ENCODE data around the gene TOLLIP.

TOLLIP gene

DNA sequence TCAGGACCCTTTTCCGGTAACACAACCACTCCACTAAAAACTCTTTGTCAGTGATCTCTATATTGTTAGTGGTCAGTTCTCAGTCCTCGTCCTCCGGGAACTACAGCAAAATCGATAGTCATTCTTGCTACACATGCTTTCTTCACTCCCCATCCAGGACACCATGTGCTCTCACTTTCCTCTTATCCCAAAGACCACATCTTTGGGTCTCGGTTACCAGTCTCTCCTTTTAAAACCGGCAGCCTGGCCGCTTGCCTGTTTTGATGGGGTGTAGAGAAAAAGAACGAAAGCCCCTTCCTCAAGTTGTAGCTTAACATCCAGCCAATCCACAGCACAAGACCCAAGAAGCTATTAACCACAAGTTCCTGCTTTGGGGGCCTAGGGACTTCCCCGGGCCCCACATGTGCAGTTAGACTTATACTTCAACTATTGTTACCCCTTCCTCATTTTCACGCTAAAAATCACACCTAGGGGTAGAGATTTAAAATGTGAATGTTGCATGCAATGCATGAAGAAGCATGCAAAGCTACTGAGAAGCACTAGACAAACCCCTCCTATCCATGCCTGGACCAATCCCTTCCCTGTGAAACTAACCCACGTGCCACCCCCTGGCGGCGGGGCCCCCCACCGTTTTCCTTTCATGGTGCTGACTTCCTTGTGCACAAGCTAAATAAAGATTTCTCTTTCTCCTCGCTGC, 1.5 kb upstream of the TOLLIP start:
- no peak for DNase-seq

GRCh38 chr11:1310318-1310687, 871 bp upstream of the TOLLIP start:
- no peak for DNase-seq

- no peak for DNase-seq
Measured at GRCh38 chr11:1308743-1309497, 512 bp downstream of the TOLLIP start.

DNA sequence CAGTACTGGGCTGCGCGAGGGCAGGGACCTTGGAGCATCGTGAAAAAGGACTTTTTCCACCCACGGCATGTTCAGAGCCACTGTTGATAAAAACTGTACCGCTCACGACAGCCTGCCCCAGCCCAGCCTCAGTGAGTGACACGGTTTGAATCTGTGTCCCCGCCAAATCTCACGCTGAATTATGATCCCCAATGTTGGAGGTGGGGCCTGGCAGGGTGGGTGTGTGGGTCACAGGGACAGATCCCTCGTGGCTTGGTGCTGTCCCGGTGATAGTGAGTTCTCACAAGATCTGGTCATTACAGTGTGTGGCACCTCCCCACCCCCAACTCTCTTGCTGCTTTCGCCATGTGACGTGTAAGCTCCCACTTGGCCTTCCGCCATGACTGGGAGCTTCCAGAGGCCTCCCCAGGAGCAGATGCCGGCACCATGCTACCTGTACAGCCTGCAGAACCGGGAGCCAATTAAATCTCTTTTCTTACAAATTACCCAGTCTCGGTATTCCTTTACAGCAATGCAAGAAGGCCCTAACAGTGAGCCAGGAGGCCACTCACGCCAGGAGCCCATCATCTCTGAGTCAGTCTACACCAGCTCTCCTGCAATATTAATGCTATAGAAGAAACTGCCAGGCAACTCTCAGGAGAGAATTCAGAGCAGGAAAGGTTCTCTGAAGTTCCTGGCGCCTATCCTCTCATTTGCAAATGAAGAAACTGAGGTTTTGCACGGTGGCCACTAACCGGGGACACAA, 1.3 kb downstream of the TOLLIP start:
- DNase-seq: no peak

GRCh38 chr11:1307163-1307870, 2.1 kb downstream of the TOLLIP start:
- no peak for DNase-seq

GRCh38 chr11:1306186-1307162, 3.0 kb downstream of the TOLLIP start:
- DNase-seq: no peak

DNA sequence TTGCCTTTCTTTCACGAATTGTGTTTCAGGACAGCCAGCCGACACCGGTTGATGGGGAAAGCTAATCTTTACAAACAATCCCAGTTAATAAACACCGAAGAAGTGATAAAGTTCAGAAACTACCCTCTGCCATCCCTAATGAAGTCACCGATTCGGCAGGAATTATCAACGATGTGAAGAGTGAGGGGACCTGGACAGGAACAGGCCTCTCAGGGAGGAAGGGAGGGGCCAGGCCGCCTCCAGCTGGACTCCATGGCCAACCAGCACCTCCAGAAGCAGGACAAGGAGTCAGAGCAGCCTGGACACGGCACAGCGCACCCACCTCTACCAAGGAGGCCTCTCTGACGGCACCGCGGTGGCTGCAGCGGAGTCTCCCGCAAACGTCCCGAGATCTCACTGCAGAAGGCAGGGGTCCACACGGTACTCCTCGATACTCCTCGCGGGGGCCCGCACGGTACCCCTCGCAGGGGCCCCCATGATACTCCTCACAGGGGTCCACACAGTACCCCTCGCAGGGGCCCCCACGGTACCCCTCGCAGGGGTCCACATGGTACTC, 3.9 kb downstream of the TOLLIP start:
- no peak for DNase-seq

DNA sequence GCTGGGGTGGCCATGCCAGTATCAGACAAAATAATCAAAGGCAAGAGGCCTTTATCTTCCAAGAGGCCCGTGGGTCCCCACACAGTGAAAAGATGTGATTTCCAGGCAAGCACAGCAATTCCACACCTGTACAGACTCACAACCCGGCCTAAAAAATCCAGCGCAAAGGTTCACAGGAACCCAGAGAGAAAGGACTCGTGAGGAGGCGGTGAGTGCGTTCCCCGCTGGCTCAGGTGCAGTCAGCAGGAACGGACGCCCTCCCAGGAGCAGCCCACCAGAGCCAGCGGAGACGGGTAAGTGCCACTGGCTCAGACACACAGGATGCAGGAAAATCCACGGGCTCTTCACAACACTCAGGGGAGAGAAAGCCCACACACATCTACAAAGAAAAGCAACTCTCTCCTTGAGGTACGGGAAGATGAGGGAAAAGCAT, 4.4 kb downstream of the TOLLIP start:
- DNase-seq: no peak

DNA sequence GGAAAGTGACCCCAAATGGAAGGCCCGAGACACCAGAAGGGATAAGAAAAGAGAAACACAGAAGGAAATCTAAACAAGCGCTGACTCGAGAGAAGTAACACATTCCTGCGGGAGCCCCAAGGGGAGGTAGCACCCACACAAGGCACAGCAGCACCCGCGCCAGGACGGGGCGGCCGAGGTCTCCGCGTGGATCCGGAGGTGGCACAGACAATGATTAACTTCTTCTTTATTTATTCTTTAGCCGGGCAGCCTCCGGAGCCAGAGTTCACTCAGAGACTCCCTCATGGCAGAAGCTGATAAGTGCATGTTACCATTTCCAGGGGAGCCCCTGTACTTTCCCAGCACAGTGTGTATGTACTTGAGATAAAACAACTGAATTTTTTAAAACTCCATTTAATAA, 5.1 kb downstream of the TOLLIP start:
- DNase-seq: no peak

DNA sequence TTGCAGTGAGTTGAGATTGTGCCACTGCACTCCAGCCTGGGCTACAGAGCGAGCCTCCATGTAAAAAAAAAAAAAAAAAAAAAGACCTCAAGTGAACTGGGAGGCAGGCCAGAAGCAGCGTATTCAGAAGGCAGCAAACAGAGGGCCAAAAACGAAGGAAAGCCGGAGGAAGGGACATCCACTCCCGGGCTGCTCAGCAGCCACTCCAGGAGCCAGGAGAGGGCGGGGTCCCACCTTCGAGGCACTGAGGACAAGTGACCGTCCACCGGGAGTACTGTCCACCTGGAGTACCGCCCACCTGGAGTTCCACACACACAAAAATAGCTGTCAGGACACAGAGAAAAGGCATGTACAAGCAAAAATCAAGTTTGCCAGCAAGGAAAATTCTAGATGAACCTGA, 5.5 kb downstream of the TOLLIP start:
- no peak for DNase-seq

GRCh38 chr11:1303126-1303821, 6.2 kb downstream of the TOLLIP start:
- no peak for DNase-seq

DNA sequence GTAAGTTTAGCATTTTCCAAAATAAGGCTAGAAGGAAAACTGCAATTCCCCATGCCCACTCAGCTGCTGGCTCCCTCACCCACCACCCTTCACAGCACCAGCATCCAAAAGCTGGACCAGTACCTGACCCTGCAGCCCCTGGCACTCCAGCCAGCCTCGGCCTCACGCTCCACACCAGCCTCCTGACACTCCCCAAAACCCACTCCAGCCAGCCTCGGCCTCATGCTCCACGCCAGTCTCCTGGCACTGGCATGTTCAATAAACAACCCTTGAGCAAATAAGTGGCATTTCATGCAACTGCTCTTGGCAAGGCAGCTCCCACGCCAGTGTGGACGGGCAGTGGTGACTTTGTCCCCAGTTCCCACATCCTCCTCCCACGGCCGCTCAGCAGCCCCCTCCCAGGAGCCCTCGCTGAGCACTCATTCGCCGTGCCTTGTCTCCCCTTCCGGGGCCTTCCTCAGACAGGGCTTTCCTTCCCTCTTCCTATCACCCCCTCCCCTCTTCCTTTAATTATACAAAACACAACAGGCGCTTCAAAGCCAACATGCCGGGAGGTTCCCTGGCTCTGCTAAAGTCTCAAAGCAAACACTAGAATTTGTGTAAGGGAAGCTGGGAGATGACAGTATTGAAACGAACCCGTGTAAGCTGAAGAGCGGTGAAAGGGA, 6.8 kb downstream of the TOLLIP start:
- no peak for DNase-seq

GRCh38 chr11:1302041-1302460, 7.4 kb downstream of the TOLLIP start:
- no peak for DNase-seq

DNA sequence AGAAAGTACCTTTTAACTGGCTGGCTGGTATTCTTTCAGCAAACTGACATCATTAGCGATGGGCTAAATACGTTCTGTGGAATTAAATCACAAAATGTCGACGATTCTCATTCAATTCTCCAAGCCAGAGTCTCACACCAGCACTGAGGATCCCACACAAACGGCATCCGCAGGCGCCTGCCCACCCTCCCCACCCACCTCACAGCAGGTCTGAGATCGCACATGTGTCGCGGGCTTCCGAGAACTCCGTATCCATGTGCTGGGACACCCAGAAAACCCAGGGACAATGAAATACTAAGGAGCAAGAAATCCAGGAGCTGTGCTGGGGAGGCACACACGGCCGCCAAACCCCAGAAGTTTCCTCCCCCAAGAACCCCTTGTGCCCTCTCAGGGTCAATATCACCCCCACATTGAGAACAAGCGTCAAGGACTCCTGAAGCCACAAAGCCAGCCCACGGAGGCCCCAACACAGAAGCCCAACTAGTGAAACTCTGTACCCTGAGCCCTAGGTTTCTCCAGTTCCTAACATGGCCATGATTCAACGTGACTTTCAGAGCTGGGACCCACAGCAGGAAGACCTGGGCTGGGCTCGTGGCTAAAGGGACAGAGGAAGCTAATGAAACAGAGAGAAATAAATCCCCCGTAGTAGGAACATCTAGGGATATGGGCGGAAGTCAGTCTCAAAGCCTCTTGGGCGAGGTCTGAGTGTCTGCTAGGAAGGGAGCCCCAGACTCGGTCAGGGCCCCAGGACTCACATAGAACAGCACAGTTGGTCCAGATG, 8.0 kb downstream of the TOLLIP start:
- DNase-seq: no peak

DNA sequence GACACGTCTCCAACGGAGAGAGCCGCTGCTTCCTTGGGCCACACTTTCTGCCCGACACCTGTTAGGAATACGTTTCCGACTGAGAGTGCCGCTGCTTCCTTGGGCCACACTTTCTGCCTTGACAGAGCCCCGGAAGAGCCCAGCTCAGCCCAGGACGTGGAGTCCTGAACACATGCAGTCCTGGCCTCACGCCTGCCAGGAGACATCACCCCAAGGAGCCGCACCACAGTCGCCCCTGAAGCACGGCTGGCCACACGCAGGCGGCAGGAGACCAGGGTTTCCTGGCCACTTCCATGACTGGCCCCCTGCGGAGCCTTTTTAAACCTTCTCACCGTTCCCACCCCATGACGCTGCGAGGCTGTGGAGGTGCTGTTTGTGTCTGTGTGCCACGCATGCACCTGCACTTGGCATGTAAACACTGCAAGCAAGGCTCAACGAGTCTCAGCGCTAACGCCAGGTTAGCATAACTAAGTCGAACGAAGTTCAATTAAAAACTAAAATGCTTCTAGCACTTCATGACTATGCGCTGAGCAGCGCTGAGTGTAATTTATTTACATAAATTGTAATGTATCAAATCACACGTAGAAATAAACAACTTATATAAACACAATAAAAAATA, 8.8 kb downstream of the TOLLIP start:
- no peak for DNase-seq

- DNase-seq: no peak
Measured at GRCh38 chr11:1300121-1300520, 9.3 kb downstream of the TOLLIP start.

GRCh38 chr11:1299621-1300020, 9.8 kb downstream of the TOLLIP start:
- no peak for DNase-seq

DNA sequence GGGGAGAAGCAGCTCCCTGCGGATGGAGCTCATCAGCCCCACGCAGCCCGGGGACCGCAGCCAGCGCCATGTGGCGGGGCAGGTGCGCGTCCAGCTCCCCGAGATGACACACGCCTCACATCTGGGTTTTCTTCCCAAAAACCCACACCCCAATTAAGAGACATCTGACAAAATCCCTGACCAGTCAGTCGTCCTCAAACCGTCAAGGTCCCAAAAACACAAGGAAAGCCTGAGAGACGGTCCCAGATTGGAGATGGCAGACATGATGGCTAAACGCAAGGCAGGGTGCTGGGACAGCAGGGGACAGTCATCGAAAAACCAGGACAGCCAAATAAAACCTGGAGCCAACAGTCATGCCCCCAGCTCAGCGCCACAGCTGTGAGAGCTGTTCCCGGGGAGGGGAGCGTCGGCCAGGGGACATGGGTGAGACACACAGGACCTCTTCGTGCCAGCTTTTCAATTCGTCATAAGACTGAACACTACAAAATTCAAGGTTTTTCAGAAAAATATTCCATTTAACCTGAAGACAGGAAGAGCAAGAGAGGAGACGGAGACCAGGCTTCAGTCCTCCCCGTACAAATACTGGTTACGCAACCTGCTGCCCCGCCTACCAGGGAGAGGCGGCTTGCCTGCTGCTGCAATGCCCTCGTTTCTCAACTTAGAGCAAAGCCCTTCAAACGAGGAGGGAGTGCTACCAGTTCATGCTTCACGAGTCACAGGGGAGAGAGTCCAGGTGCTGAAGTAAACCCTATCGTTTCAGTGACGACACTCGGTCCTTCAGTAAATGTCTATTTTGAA, 10.5 kb downstream of the TOLLIP start:
- DNase-seq: no peak
